ENCODE results near the gene GCFC2. TPM values are rescaled to one million over a fixed set of nuclear protein-coding genes. Genes with fewer than 3 reads are reported as not detected.
"Not testable (repeated sequence)": the region's sequence is repeated elsewhere in the genome, so short reads cannot be mapped to it uniquely, and the experiment has no call there.

The GCFC2 gene
- total RNA-seq (2014; rRNA removed; shearing (Covaris generic); ENCODE audit: low replicate concordance): 28.9 and 49.9 TPM in 2 replicates

GRCh38 chr2:75710577-75711253 lies at the start of gene GCFC2:
TSS of gene GCFC2 (minus strand) at chr2:75710915. CDS start at chr2:75710855, 60 bp downstream.
- DNase-seq: peak; percentile 92
- Histone ChIP-seq H3K4me3 (peak within 1 kb of the TSS; percentile 62), H3K27me3 (no peaks in the 10 kb centered on the region; the same call in 1 of the 2 replicates), H3K9me3 (no peaks in the 10 kb centered on the region), H3K36me3 (peaks cover 13% of the 10 kb centered on the region)

- H3K27me3 ChIP-seq: no peaks in the 10 kb centered on the region; the same call in 1 of the 2 replicates
- no peaks in the 10 kb centered on the region for H3K36me3 ChIP-seq
- H3K9me3 ChIP-seq: no peaks in the 10 kb centered on the region
- no peak for DNase-seq
- no peak overlapping the region for H3K4me3 ChIP-seq
These were observed 42.1 kb upstream of the GCFC2 start for GRCh38 chr2:75752828-75753227.

GRCh38 chr2:75751824-75752468 lies 41.2 kb upstream of the GCFC2 start:
- H3K9me3 ChIP-seq: no peaks in the 10 kb centered on the region
- no peak for DNase-seq
- H3K4me3 ChIP-seq: no peak overlapping the region
- no peaks in the 10 kb centered on the region; the same call in 1 of the 2 replicates for H3K27me3 ChIP-seq
- no peaks in the 10 kb centered on the region for H3K36me3 ChIP-seq

GRCh38 chr2:75751360-75751759 lies 40.6 kb upstream of the GCFC2 start:
- H3K36me3 ChIP-seq: no peaks in the 10 kb centered on the region
- DNase-seq: no peak
- no peaks in the 10 kb centered on the region for H3K9me3 ChIP-seq
- H3K27me3 ChIP-seq: no peaks in the 10 kb centered on the region
- H3K4me3 ChIP-seq: no peak overlapping the region

- no peak for DNase-seq
- H3K36me3 ChIP-seq: no peaks in the 10 kb centered on the region
- H3K27me3 ChIP-seq: no peaks in the 10 kb centered on the region; the same call in 1 of the 2 replicates
- no peak overlapping the region for H3K4me3 ChIP-seq
- no peaks in the 10 kb centered on the region for H3K9me3 ChIP-seq
These were observed 27.2 kb upstream of the GCFC2 start for GRCh38 chr2:75737961-75738360.

GRCh38 chr2:75736276-75736675 lies 25.6 kb upstream of the GCFC2 start:
- H3K27me3 ChIP-seq: no peaks in the 10 kb centered on the region; the same call in 1 of the 2 replicates
- no peaks in the 10 kb centered on the region for H3K36me3 ChIP-seq
- no peak for DNase-seq
- H3K4me3 ChIP-seq: no peak overlapping the region
- no peaks in the 10 kb centered on the region for H3K9me3 ChIP-seq

- Histone ChIP-seq H3K9me3 (no peaks in the 10 kb centered on the region), H3K4me3 (no peak overlapping the region), H3K36me3 (no peaks in the 10 kb centered on the region), H3K27me3 (peaks cover 9% of the 10 kb centered on the region)
- no peak for DNase-seq
These were observed 19.1 kb upstream of the GCFC2 start for GRCh38 chr2:75729861-75730260.

GRCh38 chr2:75728614-75729419 lies 18.1 kb upstream of the GCFC2 start:
- H3K36me3 ChIP-seq: no peaks in the 10 kb centered on the region
- no peak for DNase-seq
- no peak overlapping the region for H3K4me3 ChIP-seq
- H3K9me3 ChIP-seq: no peaks in the 10 kb centered on the region
- peaks cover 9% of the 10 kb centered on the region for H3K27me3 ChIP-seq

GRCh38 chr2:75722687-75723086 lies 12.0 kb upstream of the GCFC2 start:
- DNase-seq: no peak
- no peaks in the 10 kb centered on the region for H3K36me3 ChIP-seq
- no peak overlapping the region for H3K4me3 ChIP-seq
- H3K9me3 ChIP-seq: no peaks in the 10 kb centered on the region; the same call in 1 of the 2 replicates
- peaks cover 17% of the 10 kb centered on the region for H3K27me3 ChIP-seq

- DNase-seq: no peak
- no peak overlapping the region for H3K4me3 ChIP-seq
- no peaks in the 10 kb centered on the region for H3K36me3 ChIP-seq
- H3K9me3 ChIP-seq: no peaks in the 10 kb centered on the region; the same call in 1 of the 2 replicates
- H3K27me3 ChIP-seq: peaks cover 15% of the 10 kb centered on the region
These were observed 9.8 kb upstream of the GCFC2 start for GRCh38 chr2:75720525-75720924.

- peaks cover 15% of the 10 kb centered on the region for H3K27me3 ChIP-seq
- H3K9me3 ChIP-seq: no peaks in the 10 kb centered on the region; the same call in 1 of the 2 replicates
- H3K4me3 ChIP-seq: no peak overlapping the region
- no peaks in the 10 kb centered on the region for H3K36me3 ChIP-seq
- no peak for DNase-seq
These were observed 8.9 kb upstream of the GCFC2 start for GRCh38 chr2:75719616-75720015.

- H3K36me3 ChIP-seq: no peaks in the 10 kb centered on the region
- no peak for DNase-seq
- peaks cover 5% of the 10 kb centered on the region for H3K27me3 ChIP-seq
- H3K4me3 ChIP-seq: no peak overlapping the region
- no peaks in the 10 kb centered on the region; the same call in 1 of the 2 replicates for H3K9me3 ChIP-seq
These were observed 5.7 kb upstream of the GCFC2 start for GRCh38 chr2:75716406-75716805.

GRCh38 chr2:75711590-75711989 lies 875 bp upstream of the GCFC2 start:
- H3K9me3 ChIP-seq, H3K4me3 ChIP-seq, H3K36me3 ChIP-seq: not testable (repeated sequence)

GRCh38 chr2:75710220-75710576 lies 517 bp downstream of the GCFC2 start:
- no peak for DNase-seq
- no peaks in the 10 kb centered on the region for H3K27me3 ChIP-seq
- peaks cover 14% of the 10 kb centered on the region for H3K36me3 ChIP-seq
- H3K4me3 ChIP-seq: peak overlapping the region; percentile 62
- H3K9me3 ChIP-seq: no peaks in the 10 kb centered on the region

More at GRCh38 chr2:75711590-75711989, 875 bp upstream of the GCFC2 start:
- DNase-seq, H3K27me3 ChIP-seq: not testable (repeated sequence)

GRCh38 chr2:75709297-75709696 lies 1.4 kb downstream of the GCFC2 start:
- peak overlapping the region; percentile 62 for H3K4me3 ChIP-seq

GRCh38 chr2:75707901-75708300 lies 2.8 kb downstream of the GCFC2 start:
- peaks cover 33% of the 10 kb centered on the region for H3K36me3 ChIP-seq
- H3K9me3 ChIP-seq: no peaks in the 10 kb centered on the region
- DNase-seq: no peak
- no peaks in the 10 kb centered on the region for H3K27me3 ChIP-seq
- no peak overlapping the region for H3K4me3 ChIP-seq

More at GRCh38 chr2:75709297-75709696, 1.4 kb downstream of the GCFC2 start:
- Histone ChIP-seq H3K36me3 (peaks cover 23% of the 10 kb centered on the region), H3K27me3 (no peaks in the 10 kb centered on the region), H3K9me3 (no peaks in the 10 kb centered on the region)
- DNase-seq: no peak

GRCh38 chr2:75705921-75706320 lies 4.8 kb downstream of the GCFC2 start:
- Histone ChIP-seq H3K27me3 (no peaks in the 10 kb centered on the region), H3K9me3 (no peaks in the 10 kb centered on the region), H3K36me3 (peaks cover 52% of the 10 kb centered on the region), H3K4me3 (no peak overlapping the region)
- DNase-seq: no peak
